ENCODE measurements around the gene FXN. TPM values are rescaled to one million over a fixed set of nuclear protein-coding genes. Genes with fewer than 3 reads are reported as not detected.

The FXN gene
- total and polyA plus RNA-seq, 2 donors (not counting 3 experiments of a cell fraction or from before 2014, with no cell fraction given) = 18.2 to 21.2 TPM

DNA sequence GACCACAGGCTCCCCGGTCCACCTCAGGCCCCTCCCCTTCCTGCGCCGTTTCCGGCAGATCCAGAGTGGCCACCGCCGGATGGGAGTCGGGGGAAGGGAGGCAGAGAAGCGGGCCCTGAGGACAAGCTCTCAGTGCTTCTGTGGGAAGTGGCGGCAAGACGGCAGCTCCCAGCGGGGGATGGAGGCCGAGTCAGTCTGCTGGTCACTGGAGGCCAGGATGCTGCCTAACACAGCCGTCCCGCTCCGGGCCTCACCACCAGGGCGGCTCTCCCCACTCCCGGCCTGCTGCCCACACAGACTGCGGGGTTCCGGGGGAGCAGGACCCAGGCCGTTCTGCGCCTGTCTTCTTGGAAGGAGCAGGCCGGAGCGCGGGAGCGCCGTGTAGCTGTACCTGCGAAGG, 31.4 kb downstream of the FXN start:
- no peaks in the 10 kb centered on the region for H3K9me3 ChIP-seq (replicated peaks; ENCODE audit: control insufficient read depth, insufficient read depth, low read length)
- no peaks in the 10 kb centered on the region for H3K4me1 ChIP-seq (ENCODE audit: control insufficient read depth, extremely low read depth, insufficient read depth, low read length)
- H3K4me2 ChIP-seq (ENCODE audit: insufficient read depth, low read length) = no peak overlapping the region
- intact Hi-C loops (cut with micrococcal nuclease) (no loop called here), dilution Hi-C loops (cut with MboI; ENCODE audit: extremely low pct_ligation_motif_present, low sequenced_read_pairs) (loop anchor here (10.0 kb wide), 1 partner anchor 118 kb away; no protein-coding TSS in a partner anchor)
- no peak overlapping the region for H3K4me3 ChIP-seq (replicated peaks in 1 of 3; ENCODE audit: insufficient read depth in 1 of 3, low read depth in 1 of 3, low read length in 3 of 3)
- FAIRE-seq = no peak
- no peaks in the 10 kb centered on the region for H3K9me1 ChIP-seq (replicated peaks; ENCODE audit: control insufficient read depth, extremely low read depth, insufficient read depth, low read length)
- BruUV-seq (replicated peaks) = no TSS peak
- H3K27me3 ChIP-seq (ENCODE audit: control insufficient read depth in 2 of 2, insufficient read depth in 2 of 2, low read length in 2 of 2) = no peaks in the 10 kb centered on the region
- H3K27ac ChIP-seq (ENCODE audit: insufficient read depth, low read depth, low read length) = no peak overlapping the region
- no peak overlapping the region for H3K9ac ChIP-seq (replicated peaks; ENCODE audit: extremely low read depth, insufficient read depth, low read length)
- no peaks in the 10 kb centered on the region for H4K20me1 ChIP-seq (replicated peaks; ENCODE audit: control insufficient read depth, extremely low read depth, insufficient read depth, low read length)
- peaks cover 4 to 6% of the 10 kb centered on the region in 2 experiments for H3K36me3 ChIP-seq (ENCODE audit: control insufficient read depth in 2 of 2, extremely low read depth in 1 of 2, insufficient read depth in 2 of 2, low read length in 2 of 2)
- DNase-seq (ENCODE audit: low read depth, low spot score) = no peak
- TF ChIP-seq POLR2AphosphoS5 (IDR thresholded peaks at IDR 0.05; ENCODE audit: insufficient read depth, low read depth, low read length) (no peak), POLR2A (IDR thresholded peaks at IDR 0.05; ENCODE audit: low read depth, low read length) (no peak), JUN (IDR thresholded peaks at IDR 0.05; ENCODE audit: borderline replicate concordance, insufficient read depth, insufficient read length, low read depth) (no peak), EZH2 (IDR thresholded peaks at IDR 0.05; ENCODE audit: borderline replicate concordance, low read depth, low read length, severe bottlenecking) (no peak), MYC (IDR thresholded peaks at IDR 0.05; ENCODE audit: low read depth, low read length) (no peak), GATA2 (IDR thresholded peaks at IDR 0.05; ENCODE audit: insufficient read depth, insufficient read length, low read depth, low read length) (no peak), FOS (IDR thresholded peaks at IDR 0.05; ENCODE audit: borderline replicate concordance, insufficient read depth, low read length) (no peak)
- TF ChIP-seq, protein P1, sequence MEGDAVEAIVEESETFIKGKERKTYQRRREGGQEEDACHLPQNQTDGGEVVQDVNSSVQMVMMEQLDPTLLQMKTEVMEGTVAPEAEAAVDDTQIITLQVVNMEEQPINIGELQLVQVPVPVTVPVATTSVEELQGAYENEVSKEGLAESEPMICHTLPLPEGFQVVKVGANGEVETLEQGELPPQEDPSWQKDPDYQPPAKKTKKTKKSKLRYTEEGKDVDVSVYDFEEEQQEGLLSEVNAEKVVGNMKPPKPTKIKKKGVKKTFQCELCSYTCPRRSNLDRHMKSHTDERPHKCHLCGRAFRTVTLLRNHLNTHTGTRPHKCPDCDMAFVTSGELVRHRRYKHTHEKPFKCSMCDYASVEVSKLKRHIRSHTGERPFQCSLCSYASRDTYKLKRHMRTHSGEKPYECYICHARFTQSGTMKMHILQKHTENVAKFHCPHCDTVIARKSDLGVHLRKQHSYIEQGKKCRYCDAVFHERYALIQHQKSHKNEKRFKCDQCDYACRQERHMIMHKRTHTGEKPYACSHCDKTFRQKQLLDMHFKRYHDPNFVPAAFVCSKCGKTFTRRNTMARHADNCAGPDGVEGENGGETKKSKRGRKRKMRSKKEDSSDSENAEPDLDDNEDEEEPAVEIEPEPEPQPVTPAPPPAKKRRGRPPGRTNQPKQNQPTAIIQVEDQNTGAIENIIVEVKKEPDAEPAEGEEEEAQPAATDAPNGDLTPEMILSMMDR (IDR thresholded peaks at IDR 0.05; ENCODE audit: extremely low read depth in 1 of 2, insufficient read depth in 1 of 2, low read depth in 1 of 2, low read length in 2 of 2) = no peak
- TF ChIP-seq, protein P2, sequence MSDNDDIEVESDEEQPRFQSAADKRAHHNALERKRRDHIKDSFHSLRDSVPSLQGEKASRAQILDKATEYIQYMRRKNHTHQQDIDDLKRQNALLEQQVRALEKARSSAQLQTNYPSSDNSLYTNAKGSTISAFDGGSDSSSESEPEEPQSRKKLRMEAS (IDR thresholded peaks at IDR 0.05; ENCODE audit: insufficient read depth, insufficient read length) = no peak
- ChIA-PET POLR2A (no interaction called here), CTCF (interaction anchor here (2.2 to 2.8 kb wide), 2 partner anchors 12 to 126 kb away, joined by 9 to 12 read pairs; no protein-coding TSS in a partner anchor)
- H3K79me2 ChIP-seq (ENCODE audit: control insufficient read depth, insufficient read depth, low read length) = no peaks in the 10 kb centered on the region
- H2AFZ ChIP-seq (ENCODE audit: low read depth, low read length) = no peak overlapping the region
